Fibroblast of pulmonary artery (primary cell): Measurements from ENCODE around the gene DNMT3A.

Experiments
- DNase-seq: peaks from one replicate; pipeline ENCODE4 v3.0.0-alpha.2; 2010; ENCODE audit warnings: low read depth
- H3K4me3 ChIP-seq: replicated peaks from 2 replicates; pipeline ENCODE4 v1.5.1; 2011; ENCODE audit warnings: low read depth, mild to moderate bottlenecking, control low read depth, low read length, moderate library complexity
- TF ChIP-seq, protein P1 (sequence below): IDR thresholded peaks from 2 replicates; pipeline ENCODE4 v1.5.1; 2011; ENCODE audit warnings: mild to moderate bottlenecking, control low read depth, low read length, inconsistent platforms; ENCODE audit errors: missing control alignments

The DNMT3A gene

DNA sequence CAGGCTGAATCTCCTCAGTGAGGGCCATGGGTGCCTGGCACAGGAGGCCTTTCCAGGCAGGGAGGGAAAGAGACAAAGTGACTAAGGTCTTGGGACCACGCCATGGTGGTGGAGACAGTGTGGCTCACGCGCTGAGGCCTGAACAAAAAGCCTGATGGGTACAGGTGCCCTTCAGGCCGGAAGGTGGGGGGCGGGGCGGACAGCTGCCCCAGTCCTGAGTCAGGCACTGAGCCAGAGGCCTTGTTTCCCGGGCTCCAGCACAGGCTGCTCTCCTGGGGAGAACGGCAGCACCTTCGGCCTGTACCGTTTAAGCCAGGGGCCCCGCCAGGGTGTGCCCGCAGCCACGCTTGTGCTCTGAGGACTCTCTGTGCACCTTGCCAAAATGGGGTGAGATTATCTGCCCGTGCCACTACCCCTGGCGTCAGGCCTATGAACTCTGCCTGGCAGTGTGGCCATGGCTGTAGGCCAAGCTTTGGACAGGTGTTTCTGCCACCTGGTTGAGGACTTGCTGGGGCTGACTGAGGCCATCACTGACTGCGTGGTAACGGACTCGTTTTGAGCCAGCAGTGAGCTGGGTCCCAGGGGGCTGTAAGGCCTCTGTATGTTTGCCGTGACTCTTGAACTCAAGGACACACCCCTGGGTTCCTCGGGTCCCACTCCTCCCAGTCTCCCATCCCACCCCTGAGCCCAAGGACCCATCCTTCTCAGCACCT lies 31.7 kb upstream of the DNMT3A start:
- no peak for DNase-seq
- H3K4me3 ChIP-seq, result no peak overlapping the region
- TF ChIP-seq, protein P1, sequence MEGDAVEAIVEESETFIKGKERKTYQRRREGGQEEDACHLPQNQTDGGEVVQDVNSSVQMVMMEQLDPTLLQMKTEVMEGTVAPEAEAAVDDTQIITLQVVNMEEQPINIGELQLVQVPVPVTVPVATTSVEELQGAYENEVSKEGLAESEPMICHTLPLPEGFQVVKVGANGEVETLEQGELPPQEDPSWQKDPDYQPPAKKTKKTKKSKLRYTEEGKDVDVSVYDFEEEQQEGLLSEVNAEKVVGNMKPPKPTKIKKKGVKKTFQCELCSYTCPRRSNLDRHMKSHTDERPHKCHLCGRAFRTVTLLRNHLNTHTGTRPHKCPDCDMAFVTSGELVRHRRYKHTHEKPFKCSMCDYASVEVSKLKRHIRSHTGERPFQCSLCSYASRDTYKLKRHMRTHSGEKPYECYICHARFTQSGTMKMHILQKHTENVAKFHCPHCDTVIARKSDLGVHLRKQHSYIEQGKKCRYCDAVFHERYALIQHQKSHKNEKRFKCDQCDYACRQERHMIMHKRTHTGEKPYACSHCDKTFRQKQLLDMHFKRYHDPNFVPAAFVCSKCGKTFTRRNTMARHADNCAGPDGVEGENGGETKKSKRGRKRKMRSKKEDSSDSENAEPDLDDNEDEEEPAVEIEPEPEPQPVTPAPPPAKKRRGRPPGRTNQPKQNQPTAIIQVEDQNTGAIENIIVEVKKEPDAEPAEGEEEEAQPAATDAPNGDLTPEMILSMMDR, result no peak

DNA sequence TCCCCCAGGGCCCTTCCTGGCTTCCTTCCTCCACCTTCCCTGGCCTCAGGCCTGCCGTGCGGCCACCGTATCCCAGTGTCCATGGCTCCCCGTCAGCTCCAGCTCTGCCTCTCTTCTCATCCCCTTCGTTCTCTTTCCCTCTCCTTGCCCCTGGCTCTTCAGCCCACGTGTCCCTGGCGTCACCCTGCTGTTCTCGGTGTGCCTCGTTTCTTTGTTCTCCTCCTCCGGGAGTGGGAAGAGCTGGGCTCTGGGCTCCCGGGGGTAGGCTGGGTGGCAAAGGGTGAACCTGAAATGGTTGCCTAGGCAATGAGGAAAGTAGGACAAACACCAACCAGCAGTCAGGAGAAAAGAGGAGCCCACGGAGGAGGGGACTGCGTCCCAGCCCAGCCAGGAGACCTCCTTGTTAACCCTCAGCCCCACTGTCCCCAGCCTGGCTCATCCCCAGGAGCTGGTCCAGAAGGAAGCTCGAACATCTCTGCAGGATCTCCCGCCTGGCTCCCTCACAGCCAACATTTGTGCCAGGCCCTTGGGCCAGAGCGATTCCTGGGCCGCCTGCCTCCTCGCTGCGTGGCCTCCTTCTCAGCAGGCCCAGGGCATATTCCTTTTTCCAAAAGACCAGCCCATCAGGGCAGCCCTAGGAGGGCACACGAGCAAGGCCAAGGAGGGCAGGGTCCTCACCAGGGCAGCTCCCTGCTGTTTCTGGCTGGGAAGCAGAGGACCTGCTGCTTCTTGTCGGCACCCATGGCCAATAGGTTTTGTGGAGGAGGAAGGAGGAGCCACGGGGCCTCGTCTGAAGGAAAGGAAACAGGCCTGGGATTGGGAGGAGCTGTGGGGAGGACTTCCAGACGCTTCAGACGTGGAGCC lies 30.9 kb upstream of the DNMT3A start:
- H3K4me3 ChIP-seq, result no peak overlapping the region
- no peak for DNase-seq
- TF ChIP-seq, protein P1, result no peak

DNA sequence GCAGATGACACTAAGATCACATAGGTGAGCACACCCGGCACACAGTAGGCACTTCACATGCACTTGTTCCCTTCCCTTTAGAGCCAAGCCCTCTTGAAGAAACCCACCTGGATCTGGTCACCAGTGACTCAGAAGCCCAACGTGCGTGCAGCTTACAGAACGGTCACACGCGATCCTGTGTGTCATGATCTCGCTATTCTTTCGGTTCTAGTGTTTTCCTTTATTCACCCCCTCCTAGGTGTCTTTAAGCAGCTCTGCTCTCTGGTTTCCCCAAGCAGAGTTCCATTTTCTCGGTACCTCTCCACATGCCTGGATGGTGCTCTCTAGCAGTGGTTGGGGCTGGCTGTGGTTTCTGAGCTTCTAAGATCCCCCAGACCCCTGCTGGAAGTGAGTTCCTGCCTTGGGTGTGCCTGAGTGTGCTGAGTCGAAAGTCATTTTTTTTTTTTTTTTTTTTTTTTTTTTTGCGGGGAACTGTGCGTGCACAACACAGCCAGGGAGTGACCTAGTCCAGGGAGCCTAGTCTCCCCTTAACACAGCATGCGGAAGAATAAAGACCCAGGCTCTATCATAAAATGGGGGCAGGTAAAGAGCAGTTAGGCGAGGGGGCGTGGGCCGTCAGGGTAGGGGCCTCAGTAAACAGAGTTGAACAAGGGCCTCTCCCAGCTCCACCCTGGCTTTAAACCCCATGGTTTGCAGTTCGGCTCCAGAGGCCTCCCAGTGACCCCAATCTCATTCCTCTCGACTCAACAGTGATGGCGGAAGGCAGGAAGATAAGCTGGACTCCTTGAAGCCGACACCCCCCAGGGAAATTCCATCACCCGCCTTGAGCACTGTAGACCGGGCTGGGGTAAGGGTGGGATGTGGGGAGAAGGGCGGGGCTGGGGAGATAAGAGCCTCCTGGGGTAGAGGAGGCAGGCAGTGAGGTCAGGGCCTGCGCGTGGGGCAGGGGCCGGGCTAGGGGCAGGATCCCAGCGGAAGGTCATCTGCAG lies 29.8 kb upstream of the DNMT3A start:
- H3K4me3 ChIP-seq, result no peak overlapping the region
- DNase-seq, result no peak
- TF ChIP-seq, protein P1, result no peak

DNA sequence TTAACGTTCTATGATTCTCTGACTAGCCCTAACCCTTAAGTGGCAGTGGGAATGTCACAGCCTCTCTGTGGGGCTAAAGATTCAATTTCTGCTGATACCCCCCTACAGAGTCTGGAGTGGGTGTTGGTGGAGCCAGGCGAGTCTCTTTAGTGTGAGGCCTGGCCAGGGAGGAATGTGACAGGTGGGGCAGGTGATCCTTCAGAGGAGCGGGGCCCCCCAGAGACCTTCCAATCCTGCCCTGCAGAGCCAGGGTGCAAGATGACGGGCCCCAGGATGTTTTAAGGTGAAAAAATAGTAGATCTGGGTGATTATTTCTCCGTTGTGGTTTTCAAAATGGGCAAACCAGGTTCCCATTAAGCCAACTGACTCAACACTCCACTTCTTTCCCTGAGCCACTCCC lies 28.2 kb upstream of the DNMT3A start:
- TF ChIP-seq, protein P1, result no peak
- no peak for DNase-seq
- no peak overlapping the region for H3K4me3 ChIP-seq

DNA sequence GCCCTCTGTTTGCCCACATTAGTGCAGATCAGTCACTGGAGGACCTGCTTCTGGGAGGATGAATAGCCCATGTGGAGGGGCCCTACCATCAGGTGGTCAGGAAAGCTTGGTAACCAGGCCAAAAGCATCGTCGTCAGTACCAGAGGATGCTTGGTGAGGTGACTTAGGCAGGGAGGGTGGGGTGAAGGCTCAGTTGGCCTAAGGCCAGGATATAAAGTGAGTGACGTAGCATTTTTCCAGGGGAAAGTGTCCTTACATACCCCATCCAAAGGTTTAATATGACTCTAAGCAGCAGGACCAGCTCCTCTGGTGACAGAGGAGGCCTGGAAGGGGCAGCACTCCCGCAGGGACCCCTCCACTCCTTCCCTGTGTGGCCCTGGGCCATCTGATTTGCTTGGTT lies 27.7 kb upstream of the DNMT3A start:
- DNase-seq, result no peak
- H3K4me3 ChIP-seq, result no peak overlapping the region
- TF ChIP-seq, protein P1, result no peak

DNA sequence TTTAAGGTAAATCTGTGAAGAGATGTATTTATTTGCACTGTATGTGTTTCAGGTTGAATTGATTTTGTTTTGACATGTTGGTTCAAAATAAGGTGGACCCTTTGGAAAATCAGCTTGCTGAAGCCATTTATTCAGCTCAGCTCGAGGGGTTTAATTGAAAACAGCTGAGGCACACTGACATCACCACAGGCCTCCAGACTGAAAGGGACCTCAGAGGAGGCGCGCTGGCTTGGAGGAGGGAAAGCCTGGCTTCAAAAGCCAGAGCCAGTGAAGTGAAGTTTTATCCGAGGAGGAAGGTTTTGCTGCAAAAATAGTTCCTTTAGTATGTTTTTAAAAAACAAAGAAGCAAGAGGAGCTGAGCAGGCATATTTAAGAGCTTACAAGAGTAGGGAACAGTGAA lies 26.9 kb upstream of the DNMT3A start:
- TF ChIP-seq, protein P1, result no peak
- no peak overlapping the region for H3K4me3 ChIP-seq
- DNase-seq, result no peak
